Osteoblast (primary cell): ENCODE data around the gene ADAMTS17. TPM values are rescaled to one million over a fixed set of nuclear protein-coding genes. Genes with fewer than 3 reads are reported as not detected.

Source experiments
- DNase-seq: peaks from one replicate; pipeline ENCODE4 v3.0.0; 2011; ENCODE audit warnings: low spot score, mixed read lengths; ENCODE audit not compliant: insufficient read length; ENCODE audit errors: missing footprints
- H2AFZ ChIP-seq: 2 replicates; pipeline ENCODE4 v1.6.0; 2011; ENCODE audit warnings: mild to moderate bottlenecking, low read length
- H3K27ac ChIP-seq: 2 replicates; pipeline ENCODE4 v1.5.1; 2011; ENCODE audit warnings: mild to moderate bottlenecking, low read depth, low read length, moderate library complexity
- H3K27me3 ChIP-seq: 2 replicates; pipeline ENCODE4 v1.6.0; 2012; ENCODE audit warnings: mild to moderate bottlenecking, control low read depth, inconsistent platforms, low read length, moderate library complexity; ENCODE audit not compliant: insufficient read depth
- H3K36me3 ChIP-seq: 2 replicates; pipeline ENCODE4 v1.5.1; 2011; ENCODE audit warnings: mild to moderate bottlenecking, low read length, control low read depth, moderate library complexity; ENCODE audit not compliant: insufficient read depth
- H3K4me1 ChIP-seq: 2 replicates; pipeline ENCODE4 v1.5.1; 2011; ENCODE audit warnings: mild to moderate bottlenecking, low read length, control low read depth, moderate library complexity; ENCODE audit not compliant: insufficient read depth
- H3K4me2 ChIP-seq: 2 replicates; pipeline ENCODE4 v1.6.0; 2011; ENCODE audit warnings: mild to moderate bottlenecking, low read length; ENCODE audit not compliant: insufficient read depth
- H3K4me3 ChIP-seq: fragments of 200-600 bp; sonication (generic); 3 replicates; pipeline ENCODE4 v1.5.1; 2012; ENCODE audit warnings: mild to moderate bottlenecking, low read length, inconsistent platforms; ENCODE audit not compliant: insufficient read depth
- H3K79me2 ChIP-seq: 2 replicates; pipeline ENCODE4 v1.6.0; 2012; ENCODE audit warnings: mild to moderate bottlenecking, low read length, control low read depth, inconsistent platforms; ENCODE audit not compliant: insufficient read depth
- H3K9me3 ChIP-seq: 2 replicates; pipeline ENCODE4 v1.5.1; 2011; ENCODE audit warnings: low read depth, low read length, control low read depth
- H4K20me1 ChIP-seq: 2 replicates; pipeline ENCODE4 v1.6.0; 2012; ENCODE audit warnings: mild to moderate bottlenecking, low read length, control low read depth; ENCODE audit not compliant: insufficient read depth
- CTCF ChIP-seq: IDR thresholded peaks from 2 replicates; pipeline ENCODE4 v1.5.1; 2011; ENCODE audit warnings: mild to moderate bottlenecking, low read depth, low read length, moderate library complexity; ENCODE audit errors: extremely low read depth
- total RNA-seq: library from RNA; depleted of rRNA; stranded (reverse); fragments of >200 nt; gene quantifications from 2 replicates; pipeline ENCODE4 v1.2.3, GENCODE V29; 2012

Gene ADAMTS17
- total RNA-seq, 1 donor: under 0.01 TPM

GRCh38 chr15:100215843-100216169 lies 126.0 kb downstream of the ADAMTS17 start:
- no peaks in the 10 kb centered on the region for H3K36me3 ChIP-seq
- no peaks in the 10 kb centered on the region for H3K27me3 ChIP-seq
- no peaks in the 10 kb centered on the region for H3K4me1 ChIP-seq
- H3K4me2 ChIP-seq: no peak overlapping the region
- H3K27ac ChIP-seq: no peak overlapping the region
- DNase-seq: no peak
- H3K4me3 ChIP-seq: no peak overlapping the region
- H3K79me2 ChIP-seq: no peaks in the 10 kb centered on the region
- H3K9me3 ChIP-seq: no peaks in the 10 kb centered on the region
- no peaks in the 10 kb centered on the region for H4K20me1 ChIP-seq
- no peak overlapping the region for H2AFZ ChIP-seq
- no peak for TF ChIP-seq CTCF

DNA sequence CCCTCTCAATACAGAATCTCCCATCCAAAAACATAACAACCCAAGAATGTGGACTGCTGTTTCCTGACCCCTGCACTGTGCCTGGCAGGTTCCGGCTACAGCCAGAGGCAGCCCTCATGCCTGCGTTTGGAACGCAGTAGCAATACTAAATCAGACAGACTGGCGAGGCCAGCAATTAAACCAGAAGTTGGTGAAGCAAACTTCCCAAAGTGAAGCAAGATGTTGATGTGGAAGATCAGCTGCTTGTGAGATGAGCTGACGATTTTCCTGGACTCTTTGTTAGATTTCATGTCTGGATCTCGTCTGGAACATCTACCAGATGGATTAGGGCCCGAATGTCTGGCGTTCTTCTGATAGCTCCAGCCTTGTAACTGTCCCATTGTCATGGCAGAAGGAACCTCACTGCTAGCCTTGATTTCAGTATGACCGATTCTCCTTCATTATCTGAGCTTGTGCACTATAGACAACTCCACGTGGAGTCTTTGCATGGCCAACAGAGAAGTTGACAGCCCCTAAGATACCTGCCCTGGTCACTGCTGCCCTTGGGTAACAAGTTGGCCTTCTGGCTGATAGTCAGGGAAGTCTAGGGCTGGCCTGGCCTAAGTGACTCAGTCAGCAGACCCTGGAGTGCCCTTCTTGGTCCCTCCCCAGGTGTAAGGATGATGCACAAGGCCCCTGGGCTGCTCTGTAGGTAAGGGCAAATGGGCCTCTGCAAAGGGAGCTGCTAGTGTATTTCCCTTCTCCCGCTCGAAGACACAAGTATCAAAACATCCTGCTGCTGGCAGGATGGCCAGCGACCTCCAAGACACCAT lies 126.5 kb downstream of the ADAMTS17 start:
- no peak for TF ChIP-seq CTCF
- H2AFZ ChIP-seq: no peak overlapping the region
- H3K36me3 ChIP-seq: no peaks in the 10 kb centered on the region
- no peak overlapping the region for H3K27ac ChIP-seq
- H3K4me3 ChIP-seq: no peak overlapping the region
- H3K9me3 ChIP-seq: no peaks in the 10 kb centered on the region
- no peaks in the 10 kb centered on the region for H3K4me1 ChIP-seq
- H3K27me3 ChIP-seq: no peaks in the 10 kb centered on the region
- H3K79me2 ChIP-seq: no peaks in the 10 kb centered on the region
- no peaks in the 10 kb centered on the region for H4K20me1 ChIP-seq
- DNase-seq: no peak
- no peak overlapping the region for H3K4me2 ChIP-seq

GRCh38 chr15:100211855-100212850 lies 129.6 kb downstream of the ADAMTS17 start:
- TF ChIP-seq CTCF: no peak
- Histone ChIP-seq H3K4me2 (no peak overlapping the region), H3K27ac (no peak overlapping the region), H3K79me2 (no peaks in the 10 kb centered on the region), H3K4me3 (no peak overlapping the region), H2AFZ (no peak overlapping the region), H3K9me3 (no peaks in the 10 kb centered on the region), H3K4me1 (no peaks in the 10 kb centered on the region), H4K20me1 (no peaks in the 10 kb centered on the region), H3K36me3 (no peaks in the 10 kb centered on the region), H3K27me3 (no peaks in the 10 kb centered on the region)
- DNase-seq: no peak

GRCh38 chr15:100210338-100210737 lies 131.4 kb downstream of the ADAMTS17 start:
- no peak overlapping the region for H3K4me3 ChIP-seq
- no peak overlapping the region for H3K4me2 ChIP-seq
- no peak for TF ChIP-seq CTCF
- no peak overlapping the region for H2AFZ ChIP-seq
- H3K9me3 ChIP-seq: no peaks in the 10 kb centered on the region
- H3K36me3 ChIP-seq: no peaks in the 10 kb centered on the region
- no peak overlapping the region for H3K27ac ChIP-seq
- no peaks in the 10 kb centered on the region for H3K79me2 ChIP-seq
- no peaks in the 10 kb centered on the region for H3K27me3 ChIP-seq
- no peaks in the 10 kb centered on the region for H4K20me1 ChIP-seq
- no peaks in the 10 kb centered on the region for H3K4me1 ChIP-seq
- DNase-seq: no peak
